ENCODE measurements around the gene NATD1. TPM values are rescaled to one million over a fixed set of nuclear protein-coding genes. Genes with fewer than 3 reads are reported as not detected.

The NATD1 gene
- total RNA-seq, 2 experiments from 2014 or later = 5.4 to 5.7 TPM

GRCh38 chr17:21190078-21190477, 63.1 kb downstream of the NATD1 start:
- H3K27me3 Mint-ChIP-seq = no peaks in the 10 kb centered on the region
- POLR2A ChIA-PET = interaction anchor here (0.7 kb wide), 1 partner anchor 15 kb away, joined by 3 read pairs; no protein-coding TSS in a partner anchor
- no peak overlapping the region for H3K4me3 Mint-ChIP-seq
- ATAC-seq (ENCODE audit: low read depth) (no peak), DNase-seq (no peak)
- H3K36me3 Mint-ChIP-seq = peaks cover 13% of the 10 kb centered on the region
- no peak overlapping the region for H3K27ac Mint-ChIP-seq
- H3K9me3 Mint-ChIP-seq = no peaks in the 10 kb centered on the region
- peaks cover 10% of the 10 kb centered on the region for H3K4me1 Mint-ChIP-seq

GRCh38 chr17:21189361-21189760, 63.8 kb downstream of the NATD1 start:
- POLR2A ChIA-PET = no interaction called here
- no peak overlapping the region for H3K27ac Mint-ChIP-seq
- DNase-seq = no peak
- H3K9me3 Mint-ChIP-seq = no peaks in the 10 kb centered on the region
- H3K36me3 Mint-ChIP-seq = peaks cover 12% of the 10 kb centered on the region
- ATAC-seq (ENCODE audit: low read depth) = no peak
- peaks cover 8% of the 10 kb centered on the region for H3K4me1 Mint-ChIP-seq
- no peak overlapping the region for H3K4me3 Mint-ChIP-seq
- no peaks in the 10 kb centered on the region for H3K27me3 Mint-ChIP-seq

Other genes starting within 250 kb of the NATD1 start
- gene USP22, start 210.4 kb downstream of the NATD1 start, total RNA-seq = 100 to 1,000 TPM; 138 to 146 TPM
- gene DHRS7B, start 126.4 kb downstream of the NATD1 start, total RNA-seq = 10 to 100 TPM; 12.6 to 14.2 TPM
- gene TMEM11, start 39.2 kb downstream of the NATD1 start, total RNA-seq = 10 to 100 TPM; 21.4 to 23.7 TPM
- 10 to 100 TPM; 53.6 to 56.8 TPM for gene MAP2K3, start 31.3 kb upstream of the NATD1 start, total RNA-seq
- gene KCNJ12, start 122.9 kb upstream of the NATD1 start, total RNA-seq = not detected

Measured in activated naive CD8-positive, alpha-beta T cell treated with anti-CD3 and anti-CD28 coated beads, Interleukin-2, amount 10 ng/mL, durations not matched to agents 7 days and 5 days (primary cell).